ENCODE results near the gene CAMKK1. TPM values are rescaled to one million over a fixed set of nuclear protein-coding genes. Genes with fewer than 3 reads are reported as not detected.
"Not testable (repeated sequence)": the region's sequence is repeated elsewhere in the genome, so short reads cannot be mapped to it uniquely, and the experiment has no call there.

Gene CAMKK1
- total and polyA plus RNA-seq, 7 experiments from 2014 or later, result 2.3 to 12.5 (median 5.0) TPM

DNA sequence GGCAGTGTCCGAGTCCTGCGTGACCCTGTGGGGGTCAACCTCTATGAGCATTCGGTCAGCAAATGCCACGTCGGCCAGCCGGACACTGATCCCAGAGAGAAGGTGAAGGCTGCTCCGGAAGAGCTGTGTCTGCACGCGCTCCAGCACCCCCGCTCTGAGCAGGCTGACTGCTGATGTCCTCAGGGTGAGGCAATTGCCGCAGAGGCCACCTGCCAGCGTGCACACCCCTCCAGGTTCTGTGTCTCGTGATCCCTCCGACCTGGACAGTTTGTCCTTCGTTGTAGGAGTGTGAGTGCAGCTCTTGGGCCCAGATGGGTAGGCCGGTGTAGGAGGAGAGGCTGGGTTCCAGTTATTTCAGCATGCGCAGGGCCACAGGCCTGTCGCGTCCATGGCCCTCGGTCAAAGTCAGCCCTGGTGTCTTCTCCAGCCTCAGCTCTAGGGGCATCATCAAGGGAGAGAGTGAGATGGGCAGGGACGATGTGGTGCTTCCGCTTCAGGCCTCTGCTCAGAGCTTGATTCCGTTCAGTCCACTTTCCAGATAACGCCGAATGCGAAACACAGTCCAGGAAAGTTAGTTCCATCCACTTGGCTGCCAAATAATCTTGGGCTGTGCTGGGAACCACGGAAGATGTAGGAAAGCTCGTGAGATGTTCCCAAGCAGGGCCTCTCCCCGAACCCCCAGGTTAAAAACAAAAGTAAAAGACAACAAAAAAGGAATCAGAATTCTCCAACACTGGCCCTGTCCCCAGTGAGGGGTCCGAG, 31.7 kb downstream of the CAMKK1 start:
- no peaks in the 10 kb centered on the region for H3K9me3 Mint-ChIP-seq
- DNase-seq (no peak), ATAC-seq (no peak)
- H3K27ac Mint-ChIP-seq, result no peak overlapping the region
- no peak overlapping the region for H3K4me3 Mint-ChIP-seq
- H3K27me3 Mint-ChIP-seq, result no peaks in the 10 kb centered on the region
- H3K27me3 ChIP-seq (ENCODE audit: control insufficient read depth in 2 of 2, insufficient read depth in 2 of 2, low read length in 2 of 2), result no peaks in the 10 kb centered on the region
- no peaks in the 10 kb centered on the region for H3K4me1 ChIP-seq (ENCODE audit: control insufficient read depth in 2 of 2, insufficient read depth in 2 of 2, low read length in 2 of 2)
- H3K36me3 ChIP-seq (ENCODE audit: control insufficient read depth in 2 of 3, insufficient read depth in 3 of 3, low read length in 3 of 3), result peaks cover 0 to 25% (median 0%) of the 10 kb centered on the region in 3 experiments
- ChIA-PET CTCF (interaction anchor here (0.6 to 1.8 kb wide), 2 partner anchors 167 to 214 kb away, joined by 3 to 5 read pairs; no protein-coding TSS in a partner anchor), POLR2A (no interaction called here)
- no peaks in the 10 kb centered on the region for H3K4me1 Mint-ChIP-seq
- H3K4me3 ChIP-seq (ENCODE audit: low read length), result no peak overlapping the region
- intact Hi-C loops (cut with micrococcal nuclease), result loop anchor here in 1 of 2 donors (5.0 kb wide), 2 partner anchors 46 to 216 kb away; no protein-coding TSS in a partner anchor
- peaks cover 0 to 16% (median 0%) of the 10 kb centered on the region in 5 donors for H3K36me3 Mint-ChIP-seq
- H3K27ac ChIP-seq (ENCODE audit: low read depth, low read length), result no peak overlapping the region
- no peaks in the 10 kb centered on the region for H3K9me3 ChIP-seq (ENCODE audit: control insufficient read depth in 2 of 3, low read length in 3 of 3)

DNA sequence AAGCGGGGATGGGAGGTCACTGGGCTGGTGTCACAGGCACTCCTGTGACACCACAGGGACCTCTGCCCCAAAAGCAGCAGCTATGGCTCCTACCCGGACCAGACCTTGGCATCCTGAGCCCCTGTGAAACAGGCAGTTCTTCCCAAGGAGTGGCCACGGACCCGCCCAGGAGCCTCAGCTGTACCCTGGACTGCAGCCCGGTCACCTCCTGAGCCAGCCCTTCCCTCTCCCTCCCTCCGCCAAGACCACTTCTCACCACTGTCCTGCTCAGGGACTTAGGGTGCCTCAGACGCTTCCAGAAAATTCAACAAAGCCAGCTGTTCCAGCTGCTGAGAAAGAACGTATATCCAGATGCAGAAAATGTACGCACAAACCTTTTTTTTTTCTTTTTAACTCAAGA, 32.9 kb downstream of the CAMKK1 start:
- no peak for DNase-seq
- ChIA-PET CTCF (interaction anchor here (1.7 kb wide), 1 partner anchor 54 kb away, joined by 4 read pairs; no protein-coding TSS in a partner anchor), POLR2A (no interaction called here)
- intact Hi-C loops (cut with micrococcal nuclease), result loop anchor here in 1 of 2 donors (5.0 kb wide), 2 partner anchors 47 to 217 kb away; no protein-coding TSS in a partner anchor
- H3K9me3 ChIP-seq (ENCODE audit: control insufficient read depth in 2 of 3, low read length in 3 of 3), result no peaks in the 10 kb centered on the region
- no peaks in the 10 kb centered on the region for H3K27me3 ChIP-seq (ENCODE audit: control insufficient read depth in 2 of 2, insufficient read depth in 2 of 2, low read length in 2 of 2)
- Mint-ChIP-seq H3K4me3 (no peak overlapping the region), H3K4me1 (no peaks in the 10 kb centered on the region), H3K36me3 (peaks cover 0 to 16% (median 0%) of the 10 kb centered on the region in 5 donors), H3K27ac (no peak overlapping the region), H3K27me3 (no peaks in the 10 kb centered on the region), H3K9me3 (peaks cover 0 to under 1% (median 0%) of the 10 kb centered on the region in 11 donors)
- ATAC-seq, result no peak
- no peak overlapping the region for H3K4me3 ChIP-seq (ENCODE audit: low read length)
- H3K27ac ChIP-seq (ENCODE audit: low read depth, low read length), result no peak overlapping the region
- H3K36me3 ChIP-seq (ENCODE audit: control insufficient read depth in 2 of 3, insufficient read depth in 3 of 3, low read length in 3 of 3), result peaks cover 0 to 18% (median 0%) of the 10 kb centered on the region in 3 experiments
- H3K4me1 ChIP-seq (ENCODE audit: control insufficient read depth in 2 of 2, insufficient read depth in 2 of 2, low read length in 2 of 2), result no peaks in the 10 kb centered on the region

DNA sequence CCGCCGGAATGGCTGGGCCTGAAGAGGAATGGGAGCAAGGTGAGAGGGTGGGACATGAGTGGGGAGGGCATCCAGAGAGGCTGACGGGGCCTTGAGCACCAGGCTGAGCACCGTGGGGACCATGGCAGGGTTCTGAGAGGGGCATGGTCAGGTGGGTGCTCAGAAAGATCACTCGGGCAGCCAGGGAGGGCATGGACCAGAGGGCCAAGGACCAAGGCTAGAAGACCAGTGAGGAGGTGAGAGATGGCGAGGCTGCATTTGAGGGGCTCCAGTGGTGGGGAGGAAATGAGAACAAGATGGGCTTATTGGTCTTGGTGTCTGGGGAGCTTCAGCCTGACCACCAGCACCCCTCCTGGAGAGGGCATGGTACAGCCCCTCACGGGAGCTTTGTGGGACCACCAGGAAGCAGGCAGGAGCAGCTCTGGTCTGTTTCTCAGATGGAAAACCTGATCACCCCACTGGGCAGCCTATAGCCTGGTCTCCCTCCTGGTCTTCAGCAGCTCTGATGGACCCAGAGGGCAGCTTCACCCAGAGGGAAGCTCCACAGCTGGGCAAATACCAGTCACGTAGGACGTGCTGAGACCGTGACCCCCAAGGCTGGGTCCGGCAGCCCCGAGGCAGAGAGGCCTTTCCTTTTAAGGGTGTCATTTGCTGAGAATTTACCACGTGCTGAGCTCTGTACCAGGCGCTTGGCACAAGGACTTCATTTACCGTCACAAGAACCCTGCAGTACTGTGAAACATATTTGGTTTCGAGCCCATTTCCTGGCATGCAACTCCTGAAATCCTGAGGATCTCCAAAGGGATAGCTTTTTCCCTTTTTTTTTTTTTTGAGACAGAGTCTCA, 35.4 kb downstream of the CAMKK1 start:
- POLR2A ChIA-PET, result interaction anchor here (2.1 kb wide), 1 partner anchor 11 kb away, joined by 6 read pairs; the partner anchor contains the start of gene NCBP3
- H3K36me3 Mint-ChIP-seq, result peaks cover 0 to 15% (median 0%) of the 10 kb centered on the region in 5 donors

DNA sequence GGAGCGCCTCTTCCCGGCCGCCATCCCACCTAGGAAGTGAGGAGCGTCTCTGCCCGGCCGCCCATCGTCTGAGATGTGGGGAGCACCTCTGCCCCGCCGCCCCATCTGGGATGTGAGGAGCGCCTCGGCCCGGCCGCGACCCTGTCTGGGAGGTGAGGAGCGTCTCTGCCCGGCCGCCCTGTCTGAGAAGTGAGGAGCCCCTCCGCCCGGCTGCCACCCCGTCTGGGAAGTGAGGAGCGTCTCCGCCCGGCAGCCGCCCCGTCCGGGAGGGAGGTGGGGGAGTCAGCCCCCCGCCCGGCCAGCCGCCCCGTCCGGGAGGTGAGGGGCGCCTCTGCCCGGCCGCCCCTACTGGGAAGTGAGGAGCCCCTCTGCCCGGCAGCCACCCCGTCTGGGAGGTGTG, 38.6 kb downstream of the CAMKK1 start:
- CTCF ChIA-PET; H3K9me3 Mint-ChIP-seq; ATAC-seq; H3K36me3 Mint-ChIP-seq; intact Hi-C loops (cut with micrococcal nuclease); H3K9me3 ChIP-seq (ENCODE audit: control insufficient read depth in 2 of 3, low read length in 3 of 3); H3K27ac ChIP-seq (ENCODE audit: low read depth, low read length); POLR2A ChIA-PET; H3K27ac Mint-ChIP-seq; H3K4me3 Mint-ChIP-seq; DNase-seq; H3K4me3 ChIP-seq (ENCODE audit: low read length); H3K36me3 ChIP-seq (ENCODE audit: control insufficient read depth in 2 of 3, insufficient read depth in 3 of 3, low read length in 3 of 3); H3K4me1 ChIP-seq (ENCODE audit: control insufficient read depth in 2 of 2, insufficient read depth in 2 of 2, low read length in 2 of 2); H3K4me1 Mint-ChIP-seq; H3K27me3 ChIP-seq (ENCODE audit: control insufficient read depth in 2 of 2, insufficient read depth in 2 of 2, low read length in 2 of 2): not testable (repeated sequence)
- peaks cover 0 to 15% (median 4%) of the 10 kb centered on the region in 5 donors for H3K27me3 Mint-ChIP-seq

More for the DNA sequence above, 35.4 kb downstream of the CAMKK1 start:
- Mint-ChIP-seq H3K4me3 (no peak overlapping the region), H3K27ac (no peak overlapping the region), H3K9me3 (peaks cover 0 to 1% (median 0%) of the 10 kb centered on the region in 11 donors), H3K27me3 (peaks cover 0 to 3% (median 0%) of the 10 kb centered on the region in 5 donors), H3K4me1 (no peaks in the 10 kb centered on the region)
- Histone ChIP-seq H3K4me3 (ENCODE audit: low read length) (no peak overlapping the region), H3K9me3 (ENCODE audit: control insufficient read depth in 2 of 3, low read length in 3 of 3) (no peaks in the 10 kb centered on the region), H3K27me3 (ENCODE audit: control insufficient read depth in 2 of 2, insufficient read depth in 2 of 2, low read length in 2 of 2) (no peaks in the 10 kb centered on the region), H3K27ac (ENCODE audit: low read depth, low read length) (no peak overlapping the region), H3K36me3 (ENCODE audit: control insufficient read depth in 2 of 3, insufficient read depth in 3 of 3, low read length in 3 of 3) (peaks cover 0 to 18% (median 0%) of the 10 kb centered on the region in 3 experiments), H3K4me1 (ENCODE audit: control insufficient read depth in 2 of 2, insufficient read depth in 2 of 2, low read length in 2 of 2) (no peaks in the 10 kb centered on the region)
- no peak for DNase-seq
- CTCF ChIA-PET, result interaction anchor here (0.9 kb wide), 1 partner anchor 219 kb away, joined by 4 read pairs; no protein-coding TSS in a partner anchor
- intact Hi-C loops (cut with micrococcal nuclease), result no loop called here
- no peak for ATAC-seq

DNA sequence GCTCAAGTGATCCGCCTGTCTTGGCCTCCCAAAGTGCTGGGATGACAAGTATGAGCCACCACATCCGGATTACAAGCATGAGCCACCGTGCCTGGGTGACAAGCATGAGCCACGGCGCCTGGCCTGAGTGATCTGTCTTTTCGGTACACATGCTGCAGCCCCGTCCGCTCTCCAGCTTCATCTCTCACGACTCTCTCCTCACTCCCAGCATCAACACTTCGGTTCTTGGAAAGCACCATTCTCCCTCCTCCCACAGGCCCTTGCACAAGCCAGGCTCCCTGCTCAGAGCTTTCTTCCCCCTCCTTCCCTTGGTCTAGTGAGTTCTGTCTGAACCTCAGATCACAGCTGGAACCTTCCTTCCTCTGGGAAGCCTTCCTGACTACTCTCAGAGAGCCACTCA, 40.3 kb downstream of the CAMKK1 start:
- intact Hi-C loops (cut with micrococcal nuclease), result no loop called here
- H3K4me3 Mint-ChIP-seq, result no peak overlapping the region

DNA sequence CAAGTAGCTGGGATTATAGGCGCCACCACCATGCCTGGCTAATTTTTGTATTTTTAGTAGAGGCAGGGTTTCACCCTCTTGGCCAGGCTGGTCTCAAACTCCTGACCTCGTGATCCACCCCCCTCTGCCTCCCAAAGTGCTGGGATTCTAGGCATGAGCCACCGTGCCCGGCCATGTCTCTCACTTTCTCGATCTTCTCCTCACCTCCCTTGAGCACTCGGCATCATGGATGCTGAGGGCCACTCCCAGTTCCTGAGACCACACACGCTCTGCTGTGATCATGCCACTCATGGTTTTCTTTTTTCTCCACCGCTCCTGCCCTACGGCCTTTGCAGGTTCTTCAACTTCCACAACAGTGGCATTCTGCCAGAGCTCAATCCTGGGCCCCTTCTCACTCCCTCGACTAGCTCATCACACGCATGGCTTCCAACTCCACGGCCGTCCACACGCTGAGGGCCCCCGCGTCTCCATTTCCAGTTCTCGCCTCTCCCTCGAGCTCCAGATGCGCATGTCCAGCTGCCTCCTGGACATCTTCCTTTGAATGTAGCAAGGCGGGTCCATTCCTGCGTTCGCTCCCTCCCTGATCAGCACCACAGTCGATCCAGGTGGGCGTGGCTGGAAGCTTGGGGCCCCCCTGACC, 41.3 kb downstream of the CAMKK1 start:
- CTCF ChIA-PET, result no interaction called here
- peak overlapping the region in 1 of 9 donors; percentile 7 for H3K27ac Mint-ChIP-seq
- POLR2A ChIA-PET, result no interaction called here

More for the DNA sequence above, 40.3 kb downstream of the CAMKK1 start:
- Histone ChIP-seq H3K4me3 (ENCODE audit: low read length) (no peak overlapping the region), H3K9me3 (ENCODE audit: control insufficient read depth in 2 of 3, low read length in 3 of 3) (no peaks in the 10 kb centered on the region), H3K4me1 (ENCODE audit: control insufficient read depth in 2 of 2, insufficient read depth in 2 of 2, low read length in 2 of 2) (no peaks in the 10 kb centered on the region), H3K27me3 (ENCODE audit: control insufficient read depth in 2 of 2, insufficient read depth in 2 of 2, low read length in 2 of 2) (no peaks in the 10 kb centered on the region), H3K27ac (ENCODE audit: low read depth, low read length) (no peak overlapping the region), H3K36me3 (ENCODE audit: control insufficient read depth in 2 of 3, insufficient read depth in 3 of 3, low read length in 3 of 3) (no peaks in the 10 kb centered on the region)
- ChIA-PET POLR2A (no interaction called here), CTCF (interaction anchor here (0.8 kb wide), 1 partner anchor 1146 kb away, joined by 3 read pairs; no protein-coding TSS in a partner anchor)
- H3K27ac Mint-ChIP-seq, result no peak overlapping the region
- H3K9me3 Mint-ChIP-seq, result peaks cover 0 to 2% (median 0%) of the 10 kb centered on the region in 11 donors
- no peaks in the 10 kb centered on the region for H3K36me3 Mint-ChIP-seq
- H3K27me3 Mint-ChIP-seq, result peaks cover 0 to 16% (median 4%) of the 10 kb centered on the region in 5 donors
- ATAC-seq (no peak), DNase-seq (no peak)
- H3K4me1 Mint-ChIP-seq, result peaks cover 0 to 3% (median 0%) of the 10 kb centered on the region in 7 donors

More for the DNA sequence above, 41.3 kb downstream of the CAMKK1 start:
- no peak for DNase-seq
- H3K9me3 ChIP-seq (ENCODE audit: control insufficient read depth in 2 of 3, low read length in 3 of 3), result no peaks in the 10 kb centered on the region
- ATAC-seq, result no peak
- no peaks in the 10 kb centered on the region for H3K36me3 ChIP-seq (ENCODE audit: control insufficient read depth in 2 of 3, insufficient read depth in 3 of 3, low read length in 3 of 3)
- no peak overlapping the region for H3K27ac ChIP-seq (ENCODE audit: low read depth, low read length)
- no peak overlapping the region for H3K4me3 ChIP-seq (ENCODE audit: low read length)
- intact Hi-C loops (cut with micrococcal nuclease), result no loop called here
- Mint-ChIP-seq H3K27me3 (peaks cover 0 to 17% (median 4%) of the 10 kb centered on the region in 5 donors), H3K36me3 (no peaks in the 10 kb centered on the region), H3K4me3 (no peak overlapping the region), H3K9me3 (peaks cover 0 to 2% (median 0%) of the 10 kb centered on the region in 11 donors), H3K4me1 (peaks cover 0 to 9% (median 0%) of the 10 kb centered on the region in 7 donors)
- no peaks in the 10 kb centered on the region for H3K4me1 ChIP-seq (ENCODE audit: control insufficient read depth in 2 of 2, insufficient read depth in 2 of 2, low read length in 2 of 2)
- H3K27me3 ChIP-seq (ENCODE audit: control insufficient read depth in 2 of 2, insufficient read depth in 2 of 2, low read length in 2 of 2), result no peaks in the 10 kb centered on the region

All from naive thymus-derived CD4-positive, alpha-beta T cell (primary cell).